HFF-Myc (cell line): Measurements from ENCODE around the gene SPATA2.

Experiments
- DNase-seq: peaks from one replicate; pipeline ENCODE4 v3.0.0-alpha.2; 2011; ENCODE audit warnings: low read depth; ENCODE audit errors: extremely low read depth
- H3K4me3 ChIP-seq: replicated peaks from 2 replicates; pipeline ENCODE4 v1.5.1; 2011; ENCODE audit warnings: low read depth, mild to moderate bottlenecking, control low read depth, low read length
- CTCF ChIP-seq: IDR thresholded peaks from 2 replicates; pipeline ENCODE4 v1.5.1; 2012; ENCODE audit warnings: mild to moderate bottlenecking, low read depth, low read length, control low read depth; ENCODE audit errors: missing control alignments

SPATA2 gene

GRCh38 chr20:49916146-49917002 is 1.0 kb upstream of the SPATA2 start:
- no peak for DNase-seq
- peak overlapping the region; percentile 95 for H3K4me3 ChIP-seq
- TF ChIP-seq CTCF, result no peak

- TF ChIP-seq CTCF, result no peak
- H3K4me3 ChIP-seq, result peak overlapping the region; percentile 95
- DNase-seq, result no peak
Observed at GRCh38 chr20:49915118-49915379, 280 bp downstream of the SPATA2 start.

GRCh38 chr20:49914310-49915117 is 815 bp downstream of the SPATA2 start:
- TF ChIP-seq CTCF, result peak; percentile 12

GRCh38 chr20:49913399-49914047 is 1.8 kb downstream of the SPATA2 start:
- peak overlapping the region; percentile 95 for H3K4me3 ChIP-seq
- TF ChIP-seq CTCF, result no peak
- no peak for DNase-seq

More at GRCh38 chr20:49914310-49915117, 815 bp downstream of the SPATA2 start:
- no peak for DNase-seq
- H3K4me3 ChIP-seq, result peak overlapping the region; percentile 95

GRCh38 chr20:49910340-49910706 is 5.0 kb downstream of the SPATA2 start:
- TF ChIP-seq CTCF, result no peak
- no peak overlapping the region for H3K4me3 ChIP-seq
- no peak for DNase-seq

- no peak for DNase-seq
- no peak overlapping the region for H3K4me3 ChIP-seq
- peak; percentile 20 for TF ChIP-seq CTCF
Observed at GRCh38 chr20:49909499-49910339, 5.6 kb downstream of the SPATA2 start.
